Fibroblast of peridontal ligament (primary cell): ENCODE results near the gene IGF2BP3.
A peak's percentile ranks its signal among the peaks of the same experiment; 100 is the strongest.

Experiments used
- DNase-seq: peaks from one replicate; pipeline ENCODE4 v3.0.0-alpha.2; 2010; ENCODE audit errors: extremely low read depth

IGF2BP3 gene

DNA sequence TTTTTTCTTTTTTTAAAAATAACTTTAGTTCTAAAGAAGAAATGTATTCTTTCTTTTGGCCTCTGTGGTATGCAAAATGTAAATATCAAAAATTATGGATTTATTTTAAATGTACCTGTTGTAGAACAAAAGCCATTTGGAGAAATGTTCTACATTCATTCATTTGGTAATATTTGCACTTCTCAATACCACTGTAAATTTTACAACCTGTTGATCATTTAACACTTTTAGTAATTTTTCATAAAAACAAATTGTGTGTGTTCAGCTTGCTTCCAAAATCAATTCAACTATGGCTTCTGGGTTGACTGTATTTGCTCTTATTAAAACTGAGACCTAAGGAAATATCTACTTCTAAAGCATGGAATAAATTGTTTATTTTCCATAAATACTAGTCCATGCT is 2.3 kb upstream of the IGF2BP3 start:
- DNase-seq: no peak

GRCh38 chr7:23472046-23472445 is 1.8 kb upstream of the IGF2BP3 start:
- DNase-seq: no peak

DNA sequence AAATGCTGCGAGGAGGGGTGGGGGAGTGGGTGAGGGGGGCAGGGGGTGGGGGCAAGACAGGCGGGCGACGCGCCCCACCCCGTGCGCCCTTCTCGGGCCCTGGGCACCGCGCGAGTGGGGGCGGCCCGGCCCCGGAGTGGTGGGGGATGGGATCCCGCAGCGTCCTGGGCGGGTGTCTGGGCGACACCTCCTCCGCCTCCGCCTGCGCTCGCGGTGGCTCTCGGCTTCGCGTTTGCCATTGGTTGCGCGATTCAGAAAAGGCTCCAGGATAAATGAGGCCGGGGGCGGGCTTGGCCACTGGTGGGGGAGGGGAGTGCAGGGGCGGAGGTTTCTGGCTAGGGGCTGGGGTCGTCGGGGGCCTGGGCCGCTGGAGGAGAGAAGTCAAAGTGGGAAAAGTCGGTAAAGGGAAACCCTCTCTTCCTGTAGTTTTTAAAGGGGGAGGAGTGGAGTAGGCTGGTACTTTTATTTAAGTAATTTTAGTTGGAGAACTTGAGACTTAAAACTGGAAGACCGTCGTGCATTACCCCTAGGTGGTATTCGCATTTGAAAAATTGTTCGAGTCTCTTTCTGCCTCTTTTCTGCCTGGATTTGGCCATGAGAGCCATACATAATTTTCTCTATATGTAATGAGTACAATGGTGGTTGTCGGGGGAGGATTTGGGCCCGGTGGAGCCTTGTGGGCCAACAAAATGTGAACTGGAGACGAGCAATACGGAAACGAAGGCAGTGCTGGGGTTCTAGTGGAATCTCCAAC is 992 bp upstream of the IGF2BP3 start:
- DNase-seq: peak; percentile 23

DNA sequence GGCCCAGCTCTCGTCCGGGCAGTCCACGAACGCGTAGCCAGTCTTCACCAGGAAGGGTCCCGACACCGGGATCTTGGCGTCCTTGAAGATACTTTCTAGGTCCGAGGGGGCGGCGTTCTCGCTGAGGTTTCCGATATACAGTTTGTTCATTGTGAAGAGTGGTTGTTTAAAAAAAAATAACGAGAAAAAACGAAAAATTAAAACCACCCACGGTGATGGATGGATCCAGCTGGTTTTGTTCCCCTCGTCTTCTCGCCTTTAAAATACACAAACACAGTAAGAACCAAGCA is 385 bp downstream of the IGF2BP3 start:
- DNase-seq: peak; percentile 21

- no peak for DNase-seq
Observed at GRCh38 chr7:23469150-23469960, 936 bp downstream of the IGF2BP3 start.

GRCh38 chr7:23468526-23469149 is 1.7 kb downstream of the IGF2BP3 start:
- DNase-seq: no peak

DNA sequence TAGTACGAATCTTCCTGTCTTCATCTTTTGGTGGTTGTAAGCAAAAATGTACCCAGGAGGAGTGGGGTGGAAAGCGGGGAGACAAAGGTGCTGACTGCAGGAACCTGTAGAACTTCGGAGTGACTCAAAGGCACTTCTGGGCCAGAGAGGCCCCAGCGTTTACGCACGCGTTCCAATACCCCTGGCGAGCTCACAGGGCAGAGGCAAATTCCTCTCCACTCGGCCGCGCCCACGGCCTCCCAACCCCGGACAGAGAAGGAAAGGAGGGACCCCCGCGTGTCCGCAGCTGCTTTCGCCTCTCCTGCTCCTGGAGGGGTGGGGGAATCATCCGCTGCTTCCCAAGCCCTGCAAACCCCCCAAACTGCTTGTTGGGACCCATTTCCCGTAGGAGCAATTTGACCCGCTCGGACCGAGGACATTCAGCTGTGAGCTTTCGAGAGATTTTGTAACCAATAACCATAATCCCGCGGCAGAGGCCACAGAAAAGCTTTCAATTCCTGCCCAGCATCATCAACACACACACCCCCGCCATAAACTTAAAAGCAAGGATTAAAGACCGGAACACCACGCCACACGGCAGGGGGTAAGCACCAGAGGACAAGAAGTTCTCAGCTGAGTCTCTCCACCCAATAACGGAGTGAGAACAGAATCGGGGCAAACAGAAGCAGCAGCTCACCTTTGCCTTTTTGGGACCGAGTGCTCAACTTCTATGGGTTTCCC is 2.3 kb downstream of the IGF2BP3 start:
- peak; percentile 50 for DNase-seq

GRCh38 chr7:23467291-23467805 is 2.9 kb downstream of the IGF2BP3 start:
- DNase-seq: no peak

DNA sequence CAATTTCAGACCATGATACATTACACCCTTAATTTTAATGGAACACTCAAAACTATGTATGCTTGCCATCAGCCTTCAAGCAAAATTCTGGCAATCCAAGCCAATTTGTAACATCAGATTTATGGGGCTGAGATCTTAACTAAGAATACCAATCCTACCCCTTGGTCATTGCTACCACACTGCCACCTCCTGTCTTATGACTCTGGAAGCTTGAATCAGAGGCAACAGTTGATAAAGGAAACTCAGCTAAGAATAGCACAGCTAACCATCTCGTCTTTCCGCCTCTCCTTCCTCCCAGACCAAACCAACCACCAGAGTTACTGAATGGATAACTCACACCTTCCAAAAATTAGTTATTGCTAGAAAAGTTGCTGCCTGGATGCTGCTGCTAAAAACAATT is 7.4 kb downstream of the IGF2BP3 start:
- DNase-seq: peak; percentile 83

- peak; percentile 21 for DNase-seq
Observed at GRCh38 chr7:23458044-23458443, 12.2 kb downstream of the IGF2BP3 start.

- no peak for DNase-seq
Observed at GRCh38 chr7:23456093-23456492, 14.2 kb downstream of the IGF2BP3 start.

- DNase-seq: no peak
Observed at GRCh38 chr7:23454881-23455526, 15.3 kb downstream of the IGF2BP3 start.

DNA sequence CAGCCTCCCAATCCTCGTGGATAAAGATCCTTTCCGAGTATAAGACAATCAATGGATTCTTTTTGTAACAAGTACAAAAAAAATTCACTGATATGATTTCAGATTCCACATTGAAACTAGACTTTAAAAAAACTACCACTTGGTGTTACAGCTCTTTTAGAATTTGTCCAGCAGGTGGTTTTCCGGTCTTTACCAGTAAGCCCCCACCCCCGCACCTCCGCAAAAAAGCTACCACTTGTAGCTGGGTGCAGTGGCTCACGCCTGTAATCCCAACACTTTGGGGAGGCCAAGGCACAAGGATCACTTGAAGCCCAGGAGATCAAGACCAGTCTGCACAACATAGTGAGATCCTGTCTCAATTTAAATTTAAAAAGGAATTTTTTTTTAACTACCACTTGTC is 19.8 kb downstream of the IGF2BP3 start:
- no peak for DNase-seq

- no peak for DNase-seq
Observed at GRCh38 chr7:23449941-23450340, 20.4 kb downstream of the IGF2BP3 start.

GRCh38 chr7:23445326-23445725 is 25.0 kb downstream of the IGF2BP3 start:
- DNase-seq: no peak

DNA sequence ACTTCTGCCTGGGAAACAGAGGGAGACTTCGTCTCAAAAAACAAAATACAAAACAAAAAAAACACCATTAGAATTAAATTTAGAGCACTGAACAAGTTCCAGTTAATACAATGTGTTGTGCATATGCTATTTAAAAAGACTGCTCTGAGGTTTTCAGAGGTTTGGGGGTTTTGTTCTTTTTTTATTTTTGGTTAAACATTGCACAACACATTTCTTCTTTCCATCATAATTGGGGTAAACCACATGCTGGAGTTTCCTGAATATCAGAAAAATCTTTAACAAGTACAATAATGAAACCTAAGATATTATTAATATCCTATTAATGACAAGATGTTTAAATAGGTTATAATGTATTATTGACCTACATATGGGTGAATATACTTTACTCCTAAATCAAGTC is 26.3 kb downstream of the IGF2BP3 start:
- peak; percentile 53 for DNase-seq

DNA sequence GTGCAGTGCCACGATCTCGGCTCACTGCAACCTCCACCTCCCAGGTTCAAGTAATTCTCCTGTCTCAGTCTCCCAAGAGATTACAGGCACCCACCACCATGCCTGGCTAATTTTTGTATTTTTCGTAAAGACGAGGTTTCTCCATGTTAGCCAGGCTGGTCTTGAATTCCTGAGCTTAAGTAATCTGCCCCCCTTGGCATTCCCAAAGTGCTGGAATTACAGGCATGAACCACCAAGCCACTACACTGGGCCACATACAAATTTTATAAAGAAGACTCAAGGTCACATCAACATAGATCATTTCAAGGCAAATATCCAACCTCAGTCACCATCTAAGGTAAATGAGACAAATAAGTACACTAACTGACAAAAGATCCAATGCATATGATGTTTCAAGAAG is 32.1 kb downstream of the IGF2BP3 start:
- no peak for DNase-seq

- no peak for DNase-seq
Observed at GRCh38 chr7:23434147-23434917, 36.0 kb downstream of the IGF2BP3 start.

GRCh38 chr7:23431702-23432199 is 38.5 kb downstream of the IGF2BP3 start:
- no peak for DNase-seq

DNA sequence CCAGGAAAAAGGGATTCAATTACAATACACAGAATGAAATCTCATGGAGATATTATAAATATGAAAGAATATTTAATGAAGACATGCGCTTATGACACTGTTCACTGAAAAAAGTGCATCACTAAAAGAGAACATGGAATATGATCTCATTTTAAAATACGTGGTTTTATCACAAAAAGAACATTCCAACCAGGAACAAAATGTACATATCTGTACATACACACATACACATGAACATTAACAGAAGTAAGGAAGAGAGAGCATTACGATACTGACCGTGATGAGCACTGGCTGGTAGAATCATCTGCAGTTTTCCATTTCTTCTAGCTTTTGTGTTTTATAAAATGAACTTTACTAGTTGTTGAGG is 39.4 kb downstream of the IGF2BP3 start:
- DNase-seq: no peak

GRCh38 chr7:23426876-23427275 is 43.4 kb downstream of the IGF2BP3 start:
- DNase-seq: no peak
